Lung microvascular endothelial cell (primary cell): ENCODE results near the gene SESN1. TPM values are rescaled to one million over a fixed set of nuclear protein-coding genes. Genes with fewer than 3 reads are reported as not detected.
A peak's percentile ranks its signal among the peaks of the same experiment; 100 is the strongest.

Source experiments
- DNase-seq, 2 donors: peaks; one replicate each; pipeline versions ENCODE4 v3.0.0 to v3.0.0-alpha.2; 2010; ENCODE audit warnings: low read depth in 2 of 2
- total RNA-seq: library from RNA; depleted of rRNA; stranded (reverse); fragments of >200 nt; gene quantifications from 2 replicates; pipeline ENCODE4 v1.2.1, GENCODE V29; 2014

SESN1 gene
- total RNA-seq, 1 donor from 2014 or later: 19.0 TPM

DNA sequence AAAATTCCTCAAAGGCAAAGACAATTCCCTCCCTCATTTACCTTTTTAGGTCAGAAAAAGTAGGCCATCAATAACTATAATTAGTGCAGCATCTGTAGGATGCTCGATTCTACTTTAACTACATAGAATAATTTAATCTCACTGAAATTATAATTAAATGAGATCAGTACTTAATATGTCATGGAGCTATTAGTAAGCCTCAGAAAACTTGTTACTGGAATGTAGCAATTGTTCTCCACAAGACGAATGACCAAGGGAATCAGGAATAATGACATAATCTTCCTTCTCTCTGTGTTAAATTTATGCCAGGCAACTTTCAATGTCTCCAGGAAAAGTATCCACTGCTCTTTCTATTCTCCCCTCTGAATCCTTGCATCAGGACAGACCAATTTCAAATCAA is 34.1 kb downstream of the SESN1 start:
- peak in 1 of 2 donors; percentile 71 for DNase-seq

DNA sequence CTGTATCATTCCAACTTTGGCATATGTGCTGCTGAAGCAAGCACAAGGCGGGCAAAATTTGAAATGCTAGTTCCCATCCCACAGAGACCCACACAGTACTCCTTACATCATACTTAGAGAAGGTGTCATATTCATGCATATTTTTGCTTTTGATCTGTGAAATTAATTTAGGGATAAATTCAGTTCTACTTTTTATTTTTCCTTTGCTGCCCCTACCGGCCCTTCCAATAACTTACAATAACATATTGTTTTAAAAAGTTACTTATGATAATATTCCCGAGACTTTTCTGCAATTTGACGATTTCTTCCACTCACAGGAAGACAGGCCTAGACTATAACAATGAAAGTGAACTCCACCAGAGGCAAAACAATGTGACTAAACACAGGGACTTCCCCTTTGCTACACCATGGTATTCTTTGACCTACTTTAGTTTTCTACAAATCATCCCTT is 35.0 kb downstream of the SESN1 start:
- peak; percentile 82 to 94 for DNase-seq

DNA sequence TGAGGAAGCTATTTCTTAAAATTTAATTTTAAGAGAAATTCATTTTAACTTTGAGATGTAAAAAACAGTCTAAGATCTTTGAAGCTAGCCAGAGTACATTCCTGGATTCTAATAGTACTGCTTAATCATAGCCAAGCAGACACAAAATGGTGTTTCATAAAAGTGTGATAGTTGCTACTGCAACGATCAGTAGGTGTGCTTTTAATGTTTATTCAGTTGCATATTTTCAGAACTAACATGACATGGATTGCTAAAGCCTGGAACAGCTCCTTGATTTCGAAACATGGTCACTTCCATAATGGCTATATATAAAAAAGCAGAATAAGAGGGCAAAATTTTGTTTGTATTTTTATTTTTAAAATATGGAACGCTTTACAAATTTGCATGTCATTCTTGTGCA is 35.5 kb downstream of the SESN1 start:
- DNase-seq: peak in 1 of 2 donors; percentile 33

DNA sequence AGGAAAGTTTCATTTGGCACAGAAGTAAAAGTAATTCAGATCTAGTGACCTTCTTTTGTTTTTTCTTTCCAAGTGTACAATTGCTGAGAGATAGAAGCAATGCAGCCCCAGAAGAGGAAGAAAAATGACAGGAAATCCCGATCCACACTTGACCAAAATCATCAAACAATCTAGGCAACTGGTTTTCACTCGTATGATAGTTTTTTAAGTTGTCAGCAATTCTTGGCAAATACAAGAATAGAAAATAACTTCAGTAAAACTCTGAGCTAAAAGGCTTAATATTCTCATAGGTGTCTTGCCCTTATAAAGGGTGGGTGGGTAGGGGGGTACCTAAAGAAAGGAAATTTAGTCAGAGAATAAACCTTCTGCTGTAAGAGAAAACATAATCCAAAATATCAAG is 36.0 kb downstream of the SESN1 start:
- peak in 1 of 2 donors; percentile 1 for DNase-seq

DNA sequence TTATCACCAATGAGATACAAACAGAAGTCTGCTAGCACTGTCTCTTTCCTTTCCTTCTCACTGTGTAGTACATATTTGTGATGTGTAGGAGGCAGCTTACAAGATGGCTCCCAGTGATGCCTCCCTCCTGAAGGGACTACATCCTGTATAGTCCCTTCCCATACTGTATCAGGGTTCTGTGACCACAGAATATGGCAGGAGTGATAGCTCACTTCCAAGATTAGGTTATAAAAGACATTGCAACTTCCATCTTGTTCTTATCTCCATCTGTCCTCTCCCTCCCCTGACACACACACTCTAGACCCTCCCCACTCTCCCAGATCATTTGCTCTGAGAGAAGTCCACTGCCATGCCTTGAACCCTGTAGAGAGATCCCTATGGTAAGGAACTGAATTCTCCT is 38.0 kb downstream of the SESN1 start:
- no peak for DNase-seq

DNA sequence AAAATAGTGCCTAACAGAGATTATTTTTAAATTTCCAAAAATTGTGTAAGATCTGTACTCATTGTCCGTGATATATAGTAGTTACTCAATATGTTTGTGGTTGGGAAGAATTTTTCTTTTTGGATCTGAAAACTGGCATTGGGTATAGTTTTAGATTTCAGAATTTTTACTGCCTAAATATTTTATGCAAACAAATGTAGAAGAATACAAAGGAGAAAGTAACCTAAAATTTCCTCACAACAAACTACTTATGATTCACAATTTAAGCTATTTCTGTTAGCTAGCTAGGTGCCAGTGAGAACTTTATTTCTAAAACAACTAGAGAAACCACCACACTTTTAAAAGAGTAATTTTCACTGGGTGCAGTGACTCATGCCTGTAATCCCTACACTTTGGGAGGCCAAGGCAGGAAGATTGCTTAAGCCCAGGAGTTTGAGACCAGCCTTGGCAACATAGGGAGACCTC is 38.8 kb downstream of the SESN1 start:
- DNase-seq: no peak

DNA sequence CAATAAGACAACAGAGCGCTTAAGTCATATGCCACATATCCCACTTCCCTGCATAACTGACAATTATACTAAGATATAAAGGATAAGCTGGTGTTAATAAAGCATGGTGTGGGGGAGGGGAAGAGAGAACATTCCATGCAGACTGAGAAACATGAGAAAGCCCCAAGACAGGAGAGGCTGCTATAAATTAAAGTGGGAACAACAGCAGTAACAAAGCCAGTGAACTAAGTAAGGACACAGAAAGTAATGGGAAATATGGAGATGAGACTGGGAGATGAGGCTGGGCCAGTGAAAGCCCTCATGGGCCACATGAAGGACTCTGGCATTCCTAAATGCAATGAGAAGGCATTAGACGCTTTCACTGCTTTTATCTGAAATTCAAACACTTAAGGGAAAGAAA is 41.3 kb downstream of the SESN1 start:
- DNase-seq: no peak

DNA sequence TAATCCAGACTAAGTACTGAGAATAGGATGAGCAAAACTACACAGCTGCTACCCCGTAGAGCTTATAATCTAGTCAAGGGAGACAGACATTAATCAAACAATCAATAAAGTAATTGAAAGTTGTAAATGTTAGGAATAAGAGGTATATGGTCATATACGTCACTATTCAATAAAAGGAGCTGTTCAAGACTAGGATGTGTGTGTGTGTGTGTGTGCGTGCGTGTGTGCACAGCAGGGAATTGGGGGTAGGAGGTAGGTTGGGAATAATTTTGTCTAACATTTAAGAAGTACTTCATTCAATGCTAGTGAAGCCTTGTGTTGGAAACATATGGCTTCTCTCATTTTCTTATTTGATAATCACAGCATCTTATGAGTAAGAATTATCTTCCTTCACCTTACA is 41.8 kb downstream of the SESN1 start:
- no peak for DNase-seq

DNA sequence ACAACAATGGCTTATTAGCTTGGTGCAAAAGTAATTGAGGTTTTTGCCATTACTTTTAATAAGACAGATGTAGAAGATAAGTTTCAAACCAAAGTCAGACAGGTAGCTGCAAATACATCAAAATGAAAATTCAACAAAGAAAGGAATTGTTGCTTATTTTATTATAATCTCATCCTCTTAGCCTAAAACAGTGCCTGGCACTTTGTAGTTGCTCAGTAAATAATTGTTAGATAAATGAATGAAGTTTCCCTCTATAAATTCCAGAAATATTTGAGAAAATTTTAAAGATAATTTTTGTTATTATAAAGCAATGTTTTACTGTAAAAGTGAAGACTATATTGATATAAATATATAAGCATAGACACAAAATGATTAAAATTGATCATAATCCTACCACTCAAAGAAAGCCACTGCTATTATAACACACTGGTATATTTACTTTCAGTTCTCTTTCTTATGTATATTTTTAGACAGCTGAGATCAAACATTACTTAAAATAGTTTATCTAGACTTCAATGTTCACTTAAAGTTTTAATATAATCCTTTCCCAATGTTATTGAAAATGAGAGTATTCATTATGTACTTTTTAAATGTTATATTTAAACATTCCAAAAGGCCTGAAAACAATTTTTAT is 42.5 kb downstream of the SESN1 start:
- DNase-seq: no peak

DNA sequence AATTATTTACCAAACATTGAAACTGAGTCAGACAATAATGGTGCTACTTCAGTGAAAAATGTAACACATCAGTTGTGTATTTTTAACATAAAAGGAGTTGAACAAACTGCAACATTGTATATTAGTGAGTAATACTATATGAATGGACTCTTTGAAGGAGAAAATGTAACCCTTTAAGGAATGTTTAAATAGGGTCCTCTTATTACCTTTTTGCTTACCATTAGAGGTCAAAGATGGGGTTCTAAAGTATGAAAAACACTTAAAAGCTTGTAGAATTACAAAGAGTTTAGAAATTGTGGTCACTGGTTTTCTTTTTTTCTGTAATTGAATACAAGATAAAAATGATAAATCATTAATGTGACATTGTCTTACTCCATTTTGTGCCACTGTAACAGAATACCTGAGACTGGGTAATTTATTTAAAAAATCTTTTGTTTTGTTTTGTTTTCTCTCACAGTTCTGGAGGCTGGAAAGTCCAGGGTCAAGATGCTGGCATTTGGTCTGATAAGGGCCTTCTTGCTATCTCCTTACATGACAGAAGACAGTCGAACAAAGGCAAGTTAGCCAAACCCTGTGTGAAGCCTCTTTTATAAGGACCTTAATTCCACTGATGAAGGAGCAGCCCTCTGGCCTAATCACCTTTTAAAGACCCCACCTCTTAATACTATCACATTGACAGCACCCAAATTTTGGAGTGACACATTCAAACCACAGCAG is 43.2 kb downstream of the SESN1 start:
- no peak for DNase-seq

DNA sequence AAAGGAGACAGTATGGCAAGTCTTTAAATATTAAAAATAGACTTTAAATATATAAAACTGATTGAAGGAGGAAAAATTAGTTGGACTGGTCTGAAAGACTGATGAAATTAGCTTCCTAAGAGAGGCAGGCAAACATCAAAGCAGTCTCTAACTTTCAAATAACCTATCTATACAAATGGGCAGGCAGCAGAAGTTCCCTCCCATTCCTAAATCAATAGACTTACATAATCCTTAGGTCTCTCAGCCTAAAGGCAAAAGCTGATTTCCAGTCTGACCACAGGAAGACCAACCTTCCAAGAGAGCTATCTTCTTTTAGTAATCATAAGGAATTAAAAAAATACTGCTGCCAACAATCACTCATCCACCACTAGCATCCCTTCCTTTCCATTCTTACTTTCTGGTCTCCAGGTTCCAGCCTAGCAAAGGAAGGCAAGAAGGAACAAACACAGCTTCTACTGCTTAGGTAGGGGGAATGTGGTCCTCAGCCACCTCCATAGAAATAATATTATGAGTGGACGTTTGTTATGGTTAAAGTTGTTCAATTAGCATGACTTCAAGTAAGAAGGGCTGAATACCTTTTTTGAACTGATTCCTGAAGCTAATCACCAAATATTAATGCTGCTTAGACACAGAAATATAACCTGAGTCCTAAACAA is 44.1 kb downstream of the SESN1 start:
- no peak for DNase-seq

DNA sequence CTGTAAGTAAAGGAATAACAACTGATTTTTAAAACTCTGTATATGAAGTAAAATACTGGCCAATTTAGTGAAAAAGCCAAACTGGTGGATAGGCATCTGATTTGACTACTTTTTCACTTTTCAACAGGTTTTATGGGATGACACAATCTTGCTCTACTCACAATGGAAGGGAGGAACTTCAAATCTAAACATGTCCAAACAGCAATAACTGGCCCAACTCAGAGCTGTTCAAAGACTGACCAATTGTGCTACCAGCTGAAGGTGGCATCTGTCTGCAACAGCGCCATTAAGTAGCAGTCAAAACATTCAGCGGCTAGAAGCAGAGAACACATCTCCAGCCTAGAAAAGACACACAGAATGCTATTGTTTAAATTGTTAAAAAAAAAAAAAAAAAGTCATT is 44.6 kb downstream of the SESN1 start:
- DNase-seq: no peak

DNA sequence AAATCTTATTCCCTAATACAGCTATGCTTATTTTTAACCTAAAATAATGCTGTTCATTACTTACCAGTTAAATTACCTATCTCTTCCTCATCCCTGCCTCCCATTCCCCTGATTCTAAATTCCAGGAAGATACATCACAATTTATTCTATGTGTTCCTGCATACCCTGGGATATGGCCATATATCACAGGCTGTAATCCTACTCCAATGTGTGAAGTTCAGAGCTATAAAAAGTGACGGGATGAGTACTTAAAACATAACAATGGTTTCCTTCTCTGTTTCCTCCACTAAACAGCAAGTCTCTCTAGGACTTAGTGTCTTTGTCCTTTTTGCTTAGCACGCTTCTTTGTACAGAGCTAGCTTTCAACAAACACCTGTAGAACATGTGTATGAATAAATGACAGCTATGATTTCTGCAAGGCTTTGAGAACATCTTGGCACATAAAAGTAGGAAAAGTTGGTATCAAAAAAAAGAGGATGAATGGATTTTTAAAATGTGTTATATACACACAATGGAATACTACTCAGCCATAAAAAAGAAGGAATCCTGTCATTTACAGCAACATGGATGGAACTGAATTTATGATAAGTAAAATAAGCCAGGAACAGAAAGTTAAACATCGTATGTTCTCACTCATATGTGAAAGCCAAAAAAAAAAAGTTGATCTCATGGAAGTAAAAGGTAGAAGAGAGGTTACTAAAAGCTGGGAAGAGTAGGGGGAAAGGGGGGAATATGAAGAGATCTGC is 45.8 kb downstream of the SESN1 start:
- DNase-seq: no peak

DNA sequence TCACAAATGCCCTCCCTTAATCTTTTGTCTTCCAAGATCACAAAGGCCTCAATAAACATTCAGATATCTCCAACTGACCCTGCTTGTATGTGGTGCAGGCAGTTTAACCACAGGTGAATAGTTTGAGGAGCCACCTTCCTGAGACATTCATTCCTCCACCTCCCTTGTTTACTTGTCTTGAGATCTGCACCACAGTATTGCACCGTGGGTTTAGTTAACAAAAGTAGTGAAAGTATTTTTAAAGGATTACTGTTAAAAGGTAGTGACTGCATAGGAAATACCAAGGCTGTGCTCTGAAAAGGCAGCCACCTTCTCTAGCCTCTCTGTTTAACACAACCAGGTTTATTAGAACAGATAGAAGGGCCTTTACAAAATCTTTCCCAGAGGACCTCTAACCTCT is 46.5 kb downstream of the SESN1 start:
- DNase-seq: no peak

DNA sequence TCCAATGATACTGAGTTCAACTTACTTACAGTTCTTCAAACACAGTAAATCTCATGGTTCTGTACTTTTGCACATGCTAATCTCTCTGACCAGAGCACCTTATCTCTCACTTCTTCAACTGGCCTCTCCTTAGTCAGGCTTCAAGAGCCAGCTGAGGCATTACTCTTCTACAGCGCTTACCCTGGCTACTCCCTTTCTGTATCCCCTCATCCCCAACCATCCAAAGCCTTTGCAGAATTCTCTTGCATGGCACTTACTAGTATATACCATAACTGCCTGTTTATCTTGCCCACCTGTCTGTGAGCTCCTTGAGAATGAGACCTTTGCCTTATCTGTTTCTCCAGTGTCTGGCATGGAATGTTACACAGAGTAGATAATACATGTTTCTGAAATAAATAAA is 49.2 kb downstream of the SESN1 start:
- DNase-seq: no peak

DNA sequence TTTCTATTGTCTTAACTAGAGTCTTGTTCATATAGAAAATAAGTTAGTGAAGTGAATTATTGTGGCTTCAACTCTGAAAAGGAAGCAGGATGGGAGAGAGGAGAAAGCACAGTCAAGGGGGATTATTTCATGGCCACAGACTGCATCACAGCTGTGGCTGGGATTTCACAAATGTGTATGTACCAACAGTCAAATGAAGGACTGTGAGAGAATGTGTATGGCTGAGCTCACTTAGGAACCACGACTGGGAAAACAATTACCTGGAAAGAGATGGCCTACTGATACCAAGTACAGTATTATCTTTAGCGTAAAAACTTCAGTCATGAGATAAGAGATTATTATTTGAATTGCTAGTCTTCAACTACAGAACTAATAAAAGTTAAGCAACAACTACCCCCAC is 54.9 kb downstream of the SESN1 start:
- no peak for DNase-seq

DNA sequence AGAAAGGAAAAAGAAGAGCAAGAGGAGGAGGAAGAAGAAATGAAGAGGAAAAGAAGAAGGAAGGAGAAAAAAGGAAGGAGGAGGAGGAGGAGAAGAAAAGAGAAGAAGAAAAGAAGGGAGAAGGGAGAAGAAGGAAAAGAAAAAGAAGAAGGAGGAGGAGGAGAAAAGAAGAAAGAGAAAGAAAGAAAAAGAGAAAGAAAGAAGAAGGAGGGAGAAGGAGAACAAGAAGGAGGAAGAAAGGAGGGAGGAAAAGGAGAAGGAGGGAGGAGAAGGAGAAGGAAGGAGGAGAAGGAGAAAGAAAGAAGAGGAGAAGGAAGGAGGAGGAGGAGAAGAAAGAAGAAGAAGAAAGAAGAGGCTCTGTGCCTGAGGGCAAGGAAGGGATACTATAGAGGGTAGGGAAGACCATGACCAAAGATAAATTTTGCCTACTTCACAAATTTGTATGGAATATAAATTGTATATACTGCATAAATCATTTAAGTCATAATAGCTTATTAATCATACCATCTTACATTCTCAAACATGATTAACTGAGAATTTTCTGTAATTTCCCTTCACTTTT is 55.7 kb downstream of the SESN1 start:
- no peak for DNase-seq

DNA sequence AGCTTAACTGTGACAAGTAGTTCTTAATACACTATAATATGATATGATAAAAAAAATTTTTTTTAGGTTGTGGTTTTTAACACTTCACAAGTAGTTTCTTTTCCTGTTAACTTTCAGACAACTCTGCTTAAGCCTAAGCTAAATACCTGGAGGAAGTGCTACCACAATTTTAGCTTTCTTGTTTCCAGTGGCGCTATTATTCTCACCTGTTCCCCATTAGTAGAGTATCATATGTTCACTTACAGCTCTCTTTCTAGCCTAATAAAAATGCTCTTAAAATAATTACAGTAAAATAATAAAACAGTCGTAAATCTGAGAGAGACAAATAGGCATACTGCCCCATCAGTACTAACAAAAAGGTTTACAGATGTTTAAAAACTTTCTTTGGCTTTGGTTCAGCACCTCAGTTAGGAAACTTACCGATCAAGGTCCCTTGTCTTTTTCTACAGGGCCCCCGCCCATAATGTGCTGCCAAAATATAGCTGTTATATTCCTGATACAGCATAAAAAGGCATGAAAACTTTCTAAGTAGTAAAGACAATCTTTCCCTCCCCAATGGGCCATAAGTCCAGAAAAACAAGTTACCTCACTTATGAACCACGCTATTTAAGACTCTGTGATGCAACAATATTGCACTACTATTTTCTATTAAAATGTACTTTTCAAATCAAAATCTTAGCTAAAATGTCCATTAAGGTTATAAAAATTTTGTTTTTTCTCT is 57.9 kb downstream of the SESN1 start:
- no peak for DNase-seq

DNA sequence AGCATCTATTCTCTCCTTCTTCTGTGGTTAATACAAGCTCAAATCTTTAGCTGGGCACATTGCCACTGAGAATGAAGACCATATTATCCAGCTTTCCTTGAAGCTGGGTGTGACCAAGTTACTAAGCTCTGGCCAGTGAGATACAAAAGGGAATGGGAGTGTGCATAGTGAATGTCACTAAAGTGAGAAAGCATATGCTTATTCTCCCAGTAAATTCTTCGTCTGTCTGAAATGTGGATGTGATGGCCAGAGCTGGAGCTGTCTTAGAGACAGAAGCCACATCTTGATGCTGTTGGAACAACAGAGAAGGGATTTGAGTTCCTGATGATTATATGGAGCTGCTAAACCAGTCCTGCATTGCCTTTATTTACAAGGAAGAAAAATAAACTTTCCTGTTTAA is 60.1 kb downstream of the SESN1 start:
- no peak for DNase-seq

DNA sequence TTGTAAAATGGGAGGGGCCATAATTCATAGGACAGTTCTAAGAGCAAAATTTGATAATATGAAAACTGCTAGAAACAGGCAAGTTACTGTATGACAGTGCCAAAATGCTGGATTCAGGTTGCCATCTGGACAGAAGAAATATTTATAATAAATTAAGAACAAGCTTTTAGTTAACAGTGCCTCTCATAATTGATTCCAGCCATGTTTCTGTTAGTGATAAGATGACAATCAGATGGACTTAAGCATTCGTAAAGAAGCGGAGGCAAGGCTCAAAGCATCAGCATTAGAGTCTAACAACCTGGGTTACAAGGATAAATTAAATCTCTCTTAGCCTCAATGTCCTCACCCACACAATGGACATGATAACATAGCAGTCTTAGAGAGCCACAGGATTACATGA is 61.0 kb downstream of the SESN1 start:
- DNase-seq: no peak

DNA sequence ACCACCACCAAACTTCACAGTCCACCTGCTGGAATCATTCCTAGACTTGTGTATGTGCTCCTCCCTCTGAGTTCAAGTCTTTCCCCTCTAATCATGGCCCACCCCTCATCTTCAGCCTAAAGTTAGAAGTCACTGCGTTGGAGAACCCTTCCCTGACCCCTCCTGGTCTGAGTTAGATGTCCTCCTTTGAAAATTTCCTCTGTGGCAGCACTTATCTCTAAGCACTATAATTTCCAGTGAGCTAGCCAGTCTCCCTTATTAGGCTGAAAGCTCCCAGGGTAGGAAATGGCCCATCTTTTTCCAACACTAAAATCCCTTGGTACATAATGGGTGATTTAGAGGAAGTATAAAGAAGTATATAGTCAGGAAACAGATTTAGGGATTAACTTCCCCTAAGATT is 63.2 kb downstream of the SESN1 start:
- no peak for DNase-seq
